ENCODE data around the gene ASF1B.

DNA sequence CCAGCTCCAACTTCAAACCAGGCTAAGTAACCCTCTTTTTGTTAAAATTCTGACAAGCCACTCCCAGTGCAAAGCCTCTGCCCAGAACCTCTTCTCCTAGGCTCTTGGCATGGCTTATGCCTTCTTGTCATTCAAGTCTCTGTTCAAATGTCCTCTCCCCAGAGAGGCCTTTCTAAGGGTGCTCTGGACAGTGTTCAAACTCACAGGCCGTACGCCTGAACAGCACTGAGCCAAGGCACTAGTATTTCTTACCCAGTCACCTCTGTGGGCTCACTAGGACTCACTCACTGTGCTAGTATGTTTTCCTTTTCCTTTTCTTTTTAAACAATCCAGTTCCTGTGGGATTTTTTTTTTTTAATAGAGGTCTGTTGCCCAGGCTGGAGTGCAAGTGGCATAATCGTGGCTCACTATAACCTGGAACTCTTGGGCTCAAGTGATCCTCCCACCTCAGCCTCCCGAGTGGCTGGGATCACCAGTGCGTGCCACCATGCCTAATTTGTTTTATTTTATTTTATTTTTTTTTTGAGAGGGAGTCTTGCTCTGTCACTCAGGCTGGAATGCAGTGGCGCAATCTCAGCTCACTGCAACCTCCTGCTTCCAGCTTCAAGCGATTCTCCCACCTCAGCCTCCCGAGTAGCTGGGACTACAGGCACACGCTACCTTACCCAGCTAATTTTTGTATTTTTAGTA, 2.3 kb upstream of the ASF1B start:
- TF ChIP-seq, protein P1, sequence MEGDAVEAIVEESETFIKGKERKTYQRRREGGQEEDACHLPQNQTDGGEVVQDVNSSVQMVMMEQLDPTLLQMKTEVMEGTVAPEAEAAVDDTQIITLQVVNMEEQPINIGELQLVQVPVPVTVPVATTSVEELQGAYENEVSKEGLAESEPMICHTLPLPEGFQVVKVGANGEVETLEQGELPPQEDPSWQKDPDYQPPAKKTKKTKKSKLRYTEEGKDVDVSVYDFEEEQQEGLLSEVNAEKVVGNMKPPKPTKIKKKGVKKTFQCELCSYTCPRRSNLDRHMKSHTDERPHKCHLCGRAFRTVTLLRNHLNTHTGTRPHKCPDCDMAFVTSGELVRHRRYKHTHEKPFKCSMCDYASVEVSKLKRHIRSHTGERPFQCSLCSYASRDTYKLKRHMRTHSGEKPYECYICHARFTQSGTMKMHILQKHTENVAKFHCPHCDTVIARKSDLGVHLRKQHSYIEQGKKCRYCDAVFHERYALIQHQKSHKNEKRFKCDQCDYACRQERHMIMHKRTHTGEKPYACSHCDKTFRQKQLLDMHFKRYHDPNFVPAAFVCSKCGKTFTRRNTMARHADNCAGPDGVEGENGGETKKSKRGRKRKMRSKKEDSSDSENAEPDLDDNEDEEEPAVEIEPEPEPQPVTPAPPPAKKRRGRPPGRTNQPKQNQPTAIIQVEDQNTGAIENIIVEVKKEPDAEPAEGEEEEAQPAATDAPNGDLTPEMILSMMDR (conservative IDR thresholded peaks at IDR 0.05 in 1 of 2, IDR thresholded peaks at IDR 0.05 in 1 of 2; ENCODE audit: low read depth in 1 of 2, low read length in 2 of 2) = no peak
- no peak for TF ChIP-seq EZH2 (IDR thresholded peaks at IDR 0.05; ENCODE audit: low read length, missing control alignments)

Measured in fibroblast of lung (primary cell).